Measurements from ENCODE around the gene USP40.

USP40 gene

GRCh38 chr2:233513953-233514655, 52.5 kb downstream of the USP40 start:
- H3K4me1 ChIP-seq (ENCODE audit: control insufficient read depth, insufficient read depth, low read length): peaks cover 6% of the 10 kb centered on the region
- no peak overlapping the region for H3K4me3 ChIP-seq (ENCODE audit: low read depth, low read length)
- no peak overlapping the region for H3K27ac ChIP-seq (ENCODE audit: extremely low read depth, low read depth, low read length)
- TF ChIP-seq ZNF654 (tag by site-specific recombination; IDR thresholded peaks at IDR 0.05; ENCODE audit: low read depth): no peak
- no peak for TF ChIP-seq ZBTB26 (tag by site-specific recombination; optimal IDR thresholded peaks at IDR 0.05)
- no peak for TF ChIP-seq ZNF704 (tag by site-specific recombination; IDR thresholded peaks at IDR 0.05)
- TF ChIP-seq ZNF112 (tag by site-specific recombination; IDR thresholded peaks at IDR 0.05): no peak
- no peak for TF ChIP-seq ZNF529 (tag by site-specific recombination; IDR thresholded peaks at IDR 0.05; ENCODE audit: insufficient replicate concordance)
- TF ChIP-seq PBX3 (CRISPR knock-in tag; IDR thresholded peaks at IDR 0.05): no peak
- TF ChIP-seq TCF7L2 (IDR thresholded peaks at IDR 0.05; ENCODE audit: borderline replicate concordance, low read depth, low read length): no peak
- TF ChIP-seq ZFP3 (tag by site-specific recombination; IDR thresholded peaks at IDR 0.05; ENCODE audit: low read depth): no peak
- no peak for TF ChIP-seq ZNF555 (tag by site-specific recombination; conservative IDR thresholded peaks at IDR 0.05)
- no peak for TF ChIP-seq ZNF530 (tag by site-specific recombination; IDR thresholded peaks at IDR 0.05; ENCODE audit: low read depth)
- no peak for TF ChIP-seq SCRT2 (tag by site-specific recombination; IDR thresholded peaks at IDR 0.05)
- TF ChIP-seq ZNF670 (tag by site-specific recombination; IDR thresholded peaks at IDR 0.05; ENCODE audit: low read depth): no peak
- no peak for TF ChIP-seq ZNF184 (tag by site-specific recombination; IDR thresholded peaks at IDR 0.05)
- TF ChIP-seq ZNF449 (tag by site-specific recombination; IDR thresholded peaks at IDR 0.05): no peak
- no peak for TF ChIP-seq ZSCAN5A (tag by site-specific recombination; IDR thresholded peaks at IDR 0.05)
- no peak for TF ChIP-seq ZNF394 (tag by site-specific recombination; IDR thresholded peaks at IDR 0.05; ENCODE audit: borderline replicate concordance)
- TF ChIP-seq ZNF311 (tag by site-specific recombination; IDR thresholded peaks at IDR 0.05; ENCODE audit: borderline replicate concordance): no peak
- TF ChIP-seq REPIN1 (tag by site-specific recombination; IDR thresholded peaks at IDR 0.05; ENCODE audit: low read depth): no peak
- TF ChIP-seq SCRT1 (tag by site-specific recombination; IDR thresholded peaks at IDR 0.05; ENCODE audit: borderline replicate concordance): no peak
- H3K9me3 ChIP-seq (ENCODE audit: control insufficient read depth, insufficient read depth, low read depth, low read length): no peaks in the 10 kb centered on the region
- CTCF ChIA-PET: interaction anchor here (0.9 to 1.1 kb wide), 2 partner anchors 20 to 22 kb away, joined by 3 to 4 read pairs; no protein-coding TSS in a partner anchor
- peaks cover 0 to 16% of the 10 kb centered on the region in 2 experiments; a peak in 2 of 3 replicates for H3K36me3 ChIP-seq (ENCODE audit: control insufficient read depth in 2 of 2, insufficient read depth in 1 of 2, low read length in 2 of 2)
- POLR2A ChIA-PET: no interaction called here

All from HEK293 (cell line).